HG03342 (cell line): ENCODE measurements around the gene EPPIN.

Source experiments
- ATAC-seq: cut with Tn5 transposase; IDR thresholded peaks from one replicate; pipeline ENCODE4 v1.9.1; 2021; ENCODE audit warnings: mild to moderate bottlenecking, moderate library complexity; ENCODE audit not compliant: unreplicated experiment

Gene EPPIN

DNA sequence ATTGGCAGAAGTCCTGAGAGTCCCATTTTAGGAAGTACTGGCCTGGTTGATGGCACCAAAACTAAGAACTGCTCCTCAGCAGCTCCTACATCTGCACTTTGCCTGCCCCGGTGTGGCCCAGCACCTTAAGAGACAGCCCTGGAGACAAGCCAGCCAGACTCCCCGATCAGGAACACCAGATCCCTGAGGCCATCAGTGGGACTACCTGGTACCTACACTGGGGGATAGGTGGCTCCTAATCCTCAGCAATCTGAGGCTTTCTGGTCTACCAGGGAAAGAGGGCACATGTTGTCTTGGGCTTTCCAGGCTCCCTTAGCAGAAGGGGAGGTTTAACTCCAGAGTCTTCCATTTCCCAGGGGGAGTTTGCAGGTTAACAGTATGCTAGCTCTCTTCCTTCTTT is 7.8 kb downstream of the EPPIN start, which contains the start of gene WFDC6:
Gene WFDC6, minus strand, starts transcription at position 101 of the 400 bp plus-strand sequence. Its CDS starts 75 bp downstream, at position 26.
- no peak for ATAC-seq

DNA sequence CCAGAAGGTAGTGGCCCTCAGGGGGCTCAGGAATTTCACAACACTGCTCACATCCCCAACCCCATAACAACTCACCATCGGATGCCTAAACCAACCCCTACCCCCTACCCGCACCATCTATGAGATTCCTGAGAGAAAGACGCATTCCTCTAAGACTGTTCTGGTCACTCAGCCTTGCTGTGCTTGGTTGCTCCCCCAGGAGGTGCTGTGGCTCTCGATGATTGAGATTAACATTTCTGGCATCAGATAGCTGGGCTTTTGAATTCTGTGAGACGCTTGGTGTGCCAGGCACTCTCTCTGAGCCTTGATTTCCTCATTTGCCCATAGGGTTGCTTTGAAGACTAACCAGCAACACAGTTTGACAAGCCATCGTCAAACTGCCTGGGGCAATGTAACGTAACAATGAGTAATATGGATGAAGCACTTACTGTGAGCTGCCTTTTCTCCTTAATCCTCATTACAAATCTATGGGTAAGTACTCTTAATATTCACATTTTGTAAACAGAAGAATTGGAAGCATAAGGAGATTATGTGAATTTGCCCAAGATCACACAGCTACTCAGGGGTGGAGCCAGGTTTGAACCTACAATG is 8.9 kb downstream of the EPPIN start:
- no peak for ATAC-seq

DNA sequence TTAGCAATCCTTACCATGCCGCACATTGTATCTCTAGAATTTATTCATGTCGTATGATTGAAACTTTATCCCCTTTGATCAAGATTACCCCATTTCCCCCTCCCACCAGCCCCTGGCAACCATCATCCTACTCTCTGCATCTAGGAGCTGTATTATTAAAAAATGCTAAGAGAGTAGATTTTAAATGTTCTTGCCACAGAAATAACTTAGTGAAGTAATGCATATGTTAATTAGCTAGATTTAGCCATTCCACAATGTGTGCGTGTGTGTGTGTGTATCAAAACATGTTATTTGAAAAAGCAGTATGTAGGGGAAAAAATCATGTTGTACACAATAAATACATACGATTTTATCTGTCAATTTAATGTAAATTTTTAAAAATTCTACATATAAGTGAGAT is 19.9 kb downstream of the EPPIN start:
- no peak for ATAC-seq

DNA sequence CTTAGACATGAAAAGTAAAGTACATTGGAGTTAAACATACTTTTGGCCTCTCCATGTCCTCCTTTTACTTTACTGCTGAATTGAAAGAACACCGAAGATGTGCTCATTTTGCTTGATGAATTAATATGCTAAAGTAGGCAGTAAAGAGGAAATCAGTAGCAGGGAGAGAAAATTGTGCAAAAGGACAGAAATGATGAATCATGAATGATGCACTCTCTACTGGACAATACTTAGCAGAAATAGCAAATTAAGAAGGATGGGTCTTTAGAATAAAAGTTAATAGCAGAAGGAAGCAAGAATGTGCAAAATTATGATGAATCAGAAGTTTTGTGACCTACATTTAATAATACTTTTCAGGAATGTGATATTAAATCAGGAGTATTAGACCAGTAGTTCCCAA is 23.4 kb downstream of the EPPIN start:
- no peak for ATAC-seq

DNA sequence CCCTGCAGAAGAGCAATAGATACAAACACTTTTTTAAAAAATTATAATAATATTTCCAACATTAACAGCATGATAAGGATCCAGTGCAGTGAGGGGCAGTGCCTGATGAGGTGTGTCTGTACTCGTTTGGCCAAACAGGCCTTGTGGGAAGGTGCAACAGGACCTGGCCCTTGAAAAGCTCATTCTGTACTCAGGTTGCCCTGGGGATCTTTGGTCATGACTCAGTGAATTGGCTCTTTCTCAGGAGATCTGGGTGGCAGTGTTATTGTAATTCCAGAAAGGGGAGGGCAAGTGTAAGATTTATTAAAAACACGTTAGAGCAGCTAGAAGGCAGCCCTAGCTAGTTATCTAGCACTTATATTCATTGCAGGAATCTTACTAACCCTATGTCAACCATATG is 28.9 kb downstream of the EPPIN start:
- no peak for ATAC-seq

DNA sequence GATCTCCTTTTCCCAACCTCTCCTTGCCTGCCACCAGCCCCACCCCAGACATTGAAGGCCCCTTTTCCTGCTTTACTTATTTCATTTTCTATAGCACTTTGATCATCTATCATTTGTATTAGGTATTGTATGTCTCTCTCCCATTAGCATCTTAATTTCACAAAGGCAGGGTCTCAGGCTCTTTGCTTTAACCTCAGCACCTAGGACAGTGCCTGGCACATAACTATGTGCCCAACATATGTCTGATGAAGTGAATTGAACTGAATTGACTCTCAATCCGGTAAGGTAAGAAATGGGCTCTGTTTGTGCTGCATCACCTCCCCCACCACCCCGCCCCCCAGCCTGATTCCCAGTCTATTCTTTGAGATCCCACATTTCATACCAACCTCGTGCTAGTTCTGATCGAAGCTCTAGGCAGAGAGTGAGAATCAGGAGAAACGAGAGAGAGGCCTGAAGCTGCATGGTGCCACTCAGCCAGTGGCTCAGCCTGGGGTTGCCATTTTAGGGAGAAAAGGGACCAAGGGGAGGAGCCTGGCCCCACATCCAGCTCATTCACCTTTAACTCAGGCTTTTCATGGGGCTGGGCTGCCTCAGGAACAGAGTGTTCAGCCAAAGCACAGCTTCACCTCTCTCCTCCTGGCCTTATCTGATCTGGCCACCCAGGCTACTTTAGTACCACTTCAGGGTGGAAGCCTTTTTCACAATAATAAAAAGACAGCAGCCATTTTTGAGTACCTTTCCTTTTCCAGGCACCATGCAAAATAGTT is 31.9 kb downstream of the EPPIN start, which contains the start of gene SPINT3:
Gene SPINT3, minus strand, starts transcription at position 476 of the 767 bp plus-strand sequence. Its CDS starts 14 bp downstream, at position 462.
- no peak for ATAC-seq

DNA sequence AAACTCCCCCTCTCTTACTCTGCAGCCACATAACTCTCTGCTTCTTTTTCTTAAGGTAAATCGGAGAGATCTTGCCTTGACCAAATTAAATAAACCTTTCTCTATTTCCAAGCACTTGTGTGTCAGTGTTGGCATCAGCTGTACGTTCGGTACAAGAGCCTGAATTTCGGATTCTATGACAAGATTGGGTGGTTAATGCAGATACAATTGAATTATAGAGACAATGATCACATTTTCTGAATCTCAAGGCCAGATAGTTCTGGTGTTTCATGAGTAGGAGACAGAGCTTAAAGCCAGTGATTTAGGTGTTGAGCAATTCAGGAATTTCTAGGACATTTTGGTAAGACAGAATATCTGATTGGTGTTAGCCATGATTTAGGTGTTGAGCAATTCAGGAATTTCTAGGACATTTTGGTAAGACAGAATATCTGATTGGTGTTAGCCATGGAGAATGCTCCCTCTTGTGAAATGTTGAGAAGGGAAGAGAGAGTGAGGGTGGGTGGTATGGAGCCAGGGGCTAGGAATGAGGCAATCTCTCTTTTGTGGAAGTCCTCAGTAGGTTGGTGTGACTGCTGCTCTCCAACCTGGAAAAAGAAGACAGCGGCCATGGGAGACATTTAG is 36.8 kb downstream of the EPPIN start:
- no peak for ATAC-seq

DNA sequence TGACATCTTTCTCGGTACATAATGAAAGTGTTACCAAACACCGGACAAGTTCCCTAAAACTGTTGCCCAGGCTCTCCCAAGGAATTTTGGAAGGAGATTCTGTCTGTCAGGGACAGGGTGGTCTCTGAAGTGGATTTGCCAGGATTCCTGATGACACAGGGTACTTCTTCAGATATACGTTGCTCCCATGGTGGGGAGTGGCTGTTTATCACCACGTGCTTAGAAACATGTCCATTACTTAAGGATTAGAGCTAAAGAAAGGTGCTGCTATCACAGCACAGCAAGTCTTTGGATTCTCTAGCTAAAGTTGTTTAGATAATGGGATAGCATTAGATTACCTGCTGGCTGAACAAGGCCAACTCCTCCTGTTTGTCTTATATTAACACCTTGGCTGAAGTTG is 38.1 kb downstream of the EPPIN start:
- no peak for ATAC-seq

DNA sequence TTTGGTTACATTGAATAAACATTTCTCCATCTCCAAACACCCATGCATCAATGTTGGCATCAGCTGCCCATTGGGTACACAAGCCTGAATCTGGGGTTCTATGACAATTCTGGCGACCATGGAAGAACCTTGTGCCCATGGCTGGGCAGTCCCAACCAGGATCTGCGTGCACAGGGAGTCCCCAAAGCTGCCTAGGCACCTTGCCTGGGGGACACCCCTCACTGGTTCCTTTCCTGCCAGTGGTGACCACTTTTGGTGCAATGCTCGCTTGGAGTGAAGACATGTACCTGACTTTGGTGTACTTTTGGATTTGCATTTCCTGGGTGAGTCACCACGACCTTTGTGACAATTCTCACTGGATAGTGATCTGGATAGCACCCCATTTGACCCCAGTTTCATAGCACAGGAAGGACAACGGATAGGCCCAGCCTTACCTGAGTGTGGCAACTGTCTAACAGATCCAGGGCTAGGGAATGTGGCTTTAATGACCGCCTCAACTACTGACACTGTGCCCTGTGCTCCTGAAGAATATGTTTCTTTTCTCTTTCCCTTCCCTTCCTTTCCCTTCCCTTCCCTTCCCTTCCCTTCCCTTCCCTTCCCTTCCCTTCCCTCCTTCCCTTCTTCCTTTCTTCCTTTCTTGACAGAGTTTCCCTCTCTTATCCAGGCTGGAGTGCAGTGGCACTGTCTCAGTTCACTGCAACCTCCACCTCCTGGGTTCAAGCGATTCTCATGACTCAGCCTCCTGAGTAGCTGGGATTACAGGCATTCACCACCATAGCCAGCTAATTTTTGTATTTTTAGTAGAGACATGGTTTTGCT is 38.9 kb downstream of the EPPIN start:
- ATAC-seq = no peak

DNA sequence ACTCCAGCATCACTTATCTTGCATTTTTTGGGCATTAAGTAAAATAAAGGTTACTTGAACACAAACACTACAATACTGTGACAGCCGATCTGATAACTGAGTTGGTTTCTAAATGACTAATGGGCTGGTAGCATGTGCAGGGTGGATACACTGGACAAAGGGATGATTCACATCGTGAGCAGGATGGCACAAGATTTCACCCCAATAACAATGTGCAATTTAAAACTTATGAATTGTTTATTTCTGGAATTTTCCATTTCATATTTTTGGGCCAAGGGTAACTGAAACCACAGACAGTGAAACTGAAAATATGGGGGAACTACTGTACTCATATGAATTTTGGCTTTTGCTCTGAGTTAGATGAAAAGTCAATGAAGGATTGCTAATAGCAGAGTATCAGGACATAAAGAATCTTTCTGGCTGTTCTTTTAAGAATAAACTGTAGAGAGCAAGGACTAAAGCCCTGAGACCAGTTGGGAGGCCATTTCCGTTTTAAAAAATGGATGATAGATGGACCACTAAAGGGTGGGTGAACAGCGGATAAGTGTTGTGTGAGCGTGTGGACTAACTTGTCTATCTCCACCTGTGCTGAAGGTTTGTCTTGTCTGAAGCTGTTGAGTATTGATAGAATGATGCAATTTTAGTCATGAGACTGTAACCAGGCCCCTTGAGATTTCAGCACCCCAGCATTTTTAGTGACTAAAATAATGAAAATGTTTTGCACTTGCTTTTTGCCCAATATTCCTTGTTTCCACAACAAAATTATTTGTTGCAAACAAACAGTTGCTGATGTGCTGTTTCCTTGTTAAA is 40.0 kb downstream of the EPPIN start:
- no peak for ATAC-seq

DNA sequence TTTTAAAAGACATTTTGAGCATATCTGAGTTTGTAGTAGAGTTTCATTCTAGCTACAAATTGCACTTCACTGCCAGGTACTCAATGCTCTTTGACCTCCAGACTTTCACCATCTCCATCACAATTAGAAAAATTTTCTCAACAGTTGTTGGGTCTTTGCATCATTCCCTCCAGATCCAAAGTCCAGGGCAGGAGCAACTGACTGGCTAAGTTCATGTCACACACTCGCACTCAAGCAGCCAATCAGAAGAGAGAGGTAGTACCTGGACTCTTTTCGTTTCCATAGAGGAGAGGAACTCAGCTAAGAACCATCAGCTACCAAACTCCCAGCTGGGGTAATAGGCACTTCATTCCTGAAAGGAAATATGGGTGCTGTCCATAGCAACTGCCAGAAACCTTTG is 40.8 kb downstream of the EPPIN start:
- no peak for ATAC-seq

DNA sequence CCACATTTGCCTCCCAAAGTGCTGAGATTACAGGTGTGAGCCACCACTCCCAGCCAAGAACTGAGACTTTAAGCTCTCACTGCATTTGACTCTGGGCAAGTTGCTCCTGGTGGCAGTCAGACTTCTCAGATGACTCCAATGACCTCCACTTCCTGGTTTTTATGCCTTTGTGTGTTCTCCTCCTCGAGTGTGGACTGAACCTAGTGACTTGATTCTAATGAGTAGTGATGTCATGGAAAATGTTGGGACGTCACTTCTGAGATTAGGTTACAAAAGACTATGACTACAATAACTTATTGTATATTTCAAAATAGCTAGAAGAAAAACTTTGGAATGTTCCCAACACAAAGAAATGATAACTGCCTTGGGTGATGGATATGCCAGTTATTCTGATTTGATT is 43.8 kb downstream of the EPPIN start:
- no peak for ATAC-seq

DNA sequence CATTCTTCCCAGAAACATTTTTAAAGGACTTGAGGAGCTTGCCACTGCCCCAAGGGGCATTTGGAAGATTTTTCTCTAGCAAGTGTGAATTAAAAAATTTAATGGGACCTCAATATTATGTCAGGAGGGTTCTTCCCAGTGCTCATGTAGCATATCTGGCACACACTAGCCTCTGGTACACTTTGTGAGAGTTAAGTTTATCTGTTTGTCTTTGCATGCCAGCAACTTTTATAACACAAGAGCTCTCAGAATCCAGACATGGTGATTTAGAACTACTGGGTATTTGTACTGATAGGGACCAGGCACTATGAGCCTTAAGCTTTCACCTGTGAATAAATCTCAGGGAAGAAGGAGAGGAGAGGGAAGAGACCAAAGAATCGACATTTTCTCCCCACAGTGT is 44.6 kb downstream of the EPPIN start:
- no peak for ATAC-seq

DNA sequence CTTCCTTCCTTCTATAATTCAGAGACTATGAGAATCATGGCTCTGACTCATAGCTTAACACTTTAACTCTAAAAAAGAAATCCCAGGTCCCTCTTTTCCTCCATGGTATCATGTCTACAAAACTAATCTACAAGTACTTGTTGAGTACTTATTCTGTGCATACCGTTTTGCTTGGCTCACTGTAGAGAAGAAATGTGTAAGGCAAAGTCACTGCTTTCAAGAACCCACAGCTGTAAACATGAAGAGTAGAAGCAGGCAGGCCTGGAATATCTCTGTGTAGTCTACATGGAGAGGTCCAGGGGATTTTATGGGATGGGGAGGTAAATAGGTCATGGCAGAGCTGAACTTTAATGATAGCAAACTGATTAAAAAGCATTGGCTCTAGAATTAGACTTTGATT is 45.6 kb downstream of the EPPIN start:
- no peak for ATAC-seq

DNA sequence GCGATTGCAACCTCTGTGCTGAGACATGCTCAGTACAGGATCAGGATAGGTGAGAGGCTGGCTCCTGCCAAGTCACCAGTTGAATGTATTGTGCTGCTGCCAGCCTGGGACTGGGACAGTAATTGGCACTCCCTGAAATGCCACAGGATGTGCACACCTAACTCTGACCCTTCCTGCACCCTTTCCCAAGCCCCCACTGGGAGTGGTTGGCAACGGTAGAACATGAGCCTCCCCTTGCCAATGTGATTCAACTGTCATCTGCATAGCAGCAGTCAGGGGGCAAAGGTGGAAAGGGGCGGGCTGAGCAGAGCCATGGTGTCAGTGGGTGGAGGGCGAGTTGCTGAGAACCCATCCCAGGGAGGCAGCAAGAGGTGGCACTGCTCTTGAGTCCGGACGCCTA is 47.2 kb downstream of the EPPIN start:
- no peak for ATAC-seq

DNA sequence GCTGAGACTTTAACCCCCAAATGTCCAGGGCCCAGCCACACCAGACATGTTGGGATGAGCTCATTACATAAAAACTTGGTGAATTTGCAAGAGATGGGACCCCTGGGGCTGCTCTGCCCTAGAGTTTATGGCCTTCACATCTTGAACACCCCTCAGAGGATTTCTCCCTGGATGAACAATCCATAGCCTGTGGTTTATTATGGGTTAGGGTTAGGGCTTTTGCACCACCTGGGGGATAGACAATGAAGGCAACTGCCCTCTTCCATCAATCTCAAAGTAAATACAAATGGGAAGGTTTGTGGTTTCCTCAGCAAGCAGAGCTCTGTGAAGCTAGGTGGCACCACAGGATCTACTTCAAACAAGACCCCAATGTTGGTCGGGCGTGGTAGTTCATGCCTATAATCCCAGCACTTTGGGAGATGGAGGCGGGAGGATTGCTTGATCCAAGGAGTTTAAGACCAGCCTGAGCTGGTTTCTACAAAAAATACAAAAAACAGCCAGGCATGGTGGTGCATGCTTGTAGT is 49.2 kb downstream of the EPPIN start:
- ATAC-seq = no peak

DNA sequence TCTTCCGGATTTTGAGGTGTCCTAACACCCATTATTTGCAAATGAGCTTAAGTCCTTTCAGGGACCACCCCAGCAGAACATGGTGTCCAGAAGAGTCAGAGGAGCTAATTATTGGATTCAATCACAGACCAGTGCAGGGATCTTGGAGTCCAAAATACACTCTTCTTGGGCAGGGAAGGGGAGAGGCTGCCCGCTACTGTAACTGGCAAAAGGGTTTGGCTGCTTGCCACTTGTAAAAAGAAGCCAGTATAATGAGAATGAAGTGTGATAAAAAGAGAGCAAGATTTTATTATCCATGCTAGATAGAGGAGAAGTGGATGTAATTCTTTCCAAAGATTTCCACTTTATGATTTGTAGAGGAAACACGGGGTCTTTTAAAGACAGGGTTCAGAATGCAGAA is 51.0 kb downstream of the EPPIN start:
- no peak for ATAC-seq

DNA sequence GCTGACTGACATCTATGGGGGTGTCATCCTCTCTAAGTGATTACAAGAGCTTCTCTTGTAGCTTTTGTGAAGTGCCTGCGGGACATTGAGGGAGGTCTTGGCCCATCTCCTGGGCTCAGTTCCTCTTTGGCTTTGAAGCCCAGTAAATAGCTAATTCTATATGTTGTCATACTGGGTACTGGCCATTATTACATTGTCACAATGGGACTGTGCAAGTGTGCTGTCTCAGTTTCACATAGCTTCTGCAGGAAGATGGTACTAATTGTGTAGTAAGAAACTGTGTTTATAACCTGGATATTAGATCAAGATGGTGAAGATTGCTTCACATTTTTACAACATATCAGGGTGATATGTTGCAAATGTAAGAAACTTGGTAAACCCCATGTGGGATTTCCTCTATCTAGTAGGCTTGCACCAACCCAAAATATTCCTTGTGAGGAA is 51.7 kb downstream of the EPPIN start:
- ATAC-seq = no peak
